Measurements from ENCODE around the gene LRRC17.
A peak's percentile ranks its signal among the peaks of the same experiment; 100 is the strongest.

LRRC17 gene

DNA sequence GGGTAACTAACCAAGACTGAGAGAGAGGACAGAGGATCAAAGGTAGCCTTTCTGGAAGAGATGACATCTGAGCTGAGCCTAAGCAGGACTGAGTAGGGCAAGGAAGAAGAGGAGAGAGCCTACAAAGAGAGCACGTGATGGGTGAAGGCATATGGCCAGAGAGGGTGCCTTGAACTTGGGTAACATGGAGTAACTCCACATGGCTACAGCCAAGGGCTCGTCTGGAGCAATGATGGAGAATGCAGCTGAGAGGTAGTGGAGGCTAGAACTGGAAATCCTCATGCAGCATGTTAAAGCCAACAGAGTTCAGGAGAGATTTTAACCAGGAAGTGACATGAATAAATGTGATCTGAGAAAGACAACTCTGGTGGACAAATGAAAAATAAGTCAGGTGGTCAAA is 77.8 kb downstream of the LRRC17 start:
- no peak for DNase-seq

DNA sequence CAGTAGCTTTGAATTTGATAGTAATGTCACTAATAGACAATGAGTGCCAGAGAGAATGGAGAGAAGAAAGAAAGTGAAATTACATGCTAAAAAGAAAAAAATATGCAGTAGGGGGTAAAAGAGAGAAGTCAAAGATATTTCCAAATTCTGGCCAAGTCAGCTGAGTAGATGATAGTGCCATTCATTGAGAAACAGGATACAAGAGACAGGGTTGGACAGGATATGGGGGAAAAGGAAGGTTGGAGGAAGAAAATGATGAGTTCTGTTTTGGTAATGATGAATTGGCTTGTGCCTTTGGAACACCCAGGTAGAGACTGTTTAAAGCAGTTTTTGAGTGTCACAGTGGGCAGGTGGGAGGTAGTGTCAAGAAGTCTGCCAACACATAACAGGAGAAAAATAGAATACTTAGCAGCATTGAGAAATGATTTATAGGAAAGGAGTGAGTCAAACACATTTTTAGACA is 78.3 kb downstream of the LRRC17 start:
- peak; percentile 90 for DNase-seq

DNA sequence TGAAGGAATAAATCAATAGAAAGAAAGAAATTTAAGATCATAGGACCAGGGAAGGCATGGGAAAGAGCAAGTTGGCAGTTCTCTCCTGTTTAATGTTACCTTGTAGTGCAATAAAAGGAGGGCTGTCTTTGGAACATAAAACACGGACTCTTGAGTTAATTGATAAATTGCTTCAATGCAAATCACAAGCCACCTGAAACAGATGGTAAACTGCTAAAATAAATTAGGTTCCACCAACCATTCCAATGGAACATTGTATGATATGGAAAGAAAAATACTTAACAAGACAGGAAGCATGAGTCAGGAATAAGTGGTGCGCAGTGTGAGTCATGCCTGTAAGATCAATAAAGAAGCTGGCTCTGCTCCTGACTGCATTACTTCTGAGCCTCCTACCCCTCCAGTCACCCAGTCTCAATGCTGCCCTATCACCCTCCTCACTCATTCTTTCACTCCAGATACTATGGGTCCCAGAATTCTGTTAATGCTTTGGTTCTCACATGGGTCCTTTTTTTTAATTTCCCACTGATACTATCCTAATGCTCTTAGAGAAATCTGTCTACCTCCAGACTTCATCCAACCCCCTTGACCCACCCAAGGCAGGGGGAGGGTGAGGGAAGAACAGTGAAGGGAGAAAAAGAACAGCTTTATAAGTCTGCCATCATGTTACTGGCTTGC is 78.9 kb downstream of the LRRC17 start:
- peak; percentile 77 for DNase-seq

DNA sequence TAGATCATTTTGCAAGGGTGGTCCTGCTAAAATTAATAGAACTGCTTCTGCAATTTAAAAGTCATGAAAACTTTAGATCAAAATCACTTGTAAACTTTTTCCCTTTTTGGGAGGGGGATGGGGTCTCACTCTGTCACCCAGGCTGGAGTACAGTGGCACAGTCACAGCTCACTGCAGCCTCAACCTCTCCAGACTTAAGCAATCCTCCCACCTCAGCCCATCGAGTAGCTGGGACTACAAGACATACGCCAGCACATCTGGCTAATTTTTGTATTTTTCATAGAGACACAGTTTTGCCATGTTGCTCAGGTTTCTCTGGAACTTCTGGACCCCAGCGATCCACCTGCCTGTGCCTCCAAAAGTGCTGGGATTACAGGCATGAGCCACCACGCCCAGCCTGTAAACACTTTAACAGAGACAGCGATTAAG is 79.7 kb downstream of the LRRC17 start:
- no peak for DNase-seq

DNA sequence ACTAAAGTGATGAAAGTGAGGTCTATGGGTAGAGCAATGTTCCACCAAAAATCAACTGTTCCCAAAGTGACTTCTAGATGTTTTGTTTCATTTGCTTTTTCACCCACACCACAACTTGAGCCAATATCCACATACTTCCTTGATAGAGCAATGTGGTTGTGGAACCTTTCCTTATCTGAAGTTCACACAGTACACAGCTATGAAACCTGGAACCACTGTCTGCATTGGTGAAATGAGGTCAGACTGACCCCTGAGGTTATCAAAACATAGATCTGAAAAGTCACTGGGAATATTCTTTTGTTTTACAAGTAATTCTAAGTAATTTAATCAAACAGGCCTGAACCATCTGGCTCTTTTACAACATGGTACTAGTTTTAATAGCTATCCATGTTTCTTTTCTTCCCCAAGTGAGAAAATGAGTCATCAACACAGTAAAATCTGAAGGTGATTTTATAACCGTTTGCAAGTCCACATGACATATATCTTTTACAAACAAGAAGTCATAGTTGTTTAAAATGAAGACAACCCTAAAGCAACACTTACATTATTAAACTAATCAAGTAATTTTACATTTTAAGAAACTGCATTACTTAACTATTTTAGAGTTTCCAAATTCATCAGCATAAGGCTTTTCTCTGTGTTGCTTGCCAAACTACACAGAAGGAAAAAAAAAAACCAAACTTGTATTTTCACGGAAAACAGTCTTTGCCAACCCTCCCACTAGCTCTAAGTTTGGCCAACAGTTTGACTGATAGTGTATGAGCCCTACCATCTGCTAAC is 80.3 kb downstream of the LRRC17 start:
- peak; percentile 29 for DNase-seq

DNA sequence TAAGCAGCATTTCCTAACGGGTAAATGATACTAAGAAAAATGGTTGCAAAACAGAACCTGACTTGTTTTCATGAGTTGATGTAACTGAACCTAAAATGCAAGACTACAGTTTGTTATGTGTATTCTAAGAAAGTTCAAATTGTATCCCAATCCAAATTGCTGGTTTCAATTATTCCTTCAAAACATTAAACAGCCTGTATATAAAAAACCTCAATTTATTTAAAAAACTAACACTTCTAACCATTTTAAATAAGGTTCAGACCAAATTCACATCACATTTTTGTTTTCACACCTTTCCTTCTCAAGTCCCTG is 80.9 kb downstream of the LRRC17 start:
- peak; percentile 81 for DNase-seq

DNA sequence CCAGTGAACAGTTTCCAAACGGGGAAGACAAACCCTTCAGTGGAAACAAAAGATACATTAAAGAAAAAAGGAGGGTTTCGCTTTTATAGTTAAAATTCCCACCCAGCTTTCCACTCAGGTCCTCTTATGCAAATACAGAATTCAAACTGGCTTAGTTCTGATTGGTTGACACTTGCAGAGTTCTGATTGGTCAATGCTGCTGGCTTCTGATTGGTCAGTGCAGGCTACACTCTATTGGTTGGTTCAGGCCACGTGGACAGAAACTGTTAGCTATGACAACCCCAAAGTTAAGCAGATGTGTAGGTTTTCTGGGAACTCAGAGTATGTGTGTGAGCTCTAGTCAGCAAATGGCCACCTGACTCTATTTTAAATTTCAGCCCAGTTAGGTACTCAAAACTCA is 81.8 kb downstream of the LRRC17 start:
- no peak for DNase-seq

All from inflammatory macrophage treated with lipopolysaccharide for 4 hours (primary cell).